Loucy (cell line): ENCODE results near the gene ELL2.

ENCODE experiments used
- H2AFZ ChIP-seq: fragments of 200-600 bp; sonication (generic); 2 replicates; pipeline ENCODE4 v1.6.0; 2016; ENCODE audit warnings: antibody characterized with exemption, mild to moderate bottlenecking, low read length, moderate library complexity
- H3F3A ChIP-seq: fragments of 200-600 bp; 2 replicates; pipeline ENCODE4 v1.6.0; 2016; ENCODE audit warnings: antibody characterized with exemption, low read depth, mild to moderate bottlenecking
- H3K27me3 ChIP-seq: fragments of 200-600 bp; sonication (generic); 2 replicates; pipeline ENCODE4 v1.6.1; 2014; ENCODE audit warnings: low read length, mild to moderate bottlenecking; ENCODE audit not compliant: insufficient read depth, poor library complexity, severe bottlenecking
- H3K36me3 ChIP-seq: fragments of 200-600 bp; sonication (generic); 2 replicates; pipeline ENCODE4 v1.6.1; 2016; ENCODE audit warnings: low read length; ENCODE audit not compliant: insufficient read depth
- H3K4me1 ChIP-seq: fragments of 200-600 bp; sonication (generic); 2 replicates; pipeline ENCODE4 v1.5.1; 2014; ENCODE audit warnings: low read length, mild to moderate bottlenecking; ENCODE audit not compliant: insufficient read depth, poor library complexity, severe bottlenecking
- H3K4me2 ChIP-seq: fragments of 200-600 bp; sonication (generic); 2 replicates; pipeline ENCODE4 v1.6.0; 2014; ENCODE audit warnings: antibody characterized with exemption, low read length, low read depth, mild to moderate bottlenecking; ENCODE audit not compliant: poor library complexity, severe bottlenecking
- H3K4me3 ChIP-seq: fragments of 200-600 bp; sonication (generic); 2 replicates; pipeline ENCODE4 v1.5.1; 2014; ENCODE audit warnings: low read length, mild to moderate bottlenecking, mixed read lengths; ENCODE audit not compliant: poor library complexity, severe bottlenecking
- H3K79me2 ChIP-seq: fragments of 200-600 bp; sonication (generic); 2 replicates; pipeline ENCODE4 v1.6.1; 2014; ENCODE audit warnings: low read length; ENCODE audit not compliant: insufficient read depth
- H3K9ac ChIP-seq: fragments of 200-600 bp; sonication (generic); 2 replicates; pipeline ENCODE4 v1.6.0; 2014; ENCODE audit warnings: mild to moderate bottlenecking, low read depth, low read length, moderate library complexity; ENCODE audit not compliant: poor library complexity, severe bottlenecking
- H3K9me2 ChIP-seq: fragments of 200-600 bp; sonication (generic); replicated peaks from 2 replicates; pipeline ENCODE4 v1.6.1; 2016; ENCODE audit warnings: low read depth, low read length, mixed read lengths
- H3K9me3 ChIP-seq: fragments of 200-600 bp; sonication (generic); 2 replicates; pipeline ENCODE4 v1.6.1; 2014; ENCODE audit warnings: mild to moderate bottlenecking, antibody characterized with exemption, low read length, low read depth; ENCODE audit not compliant: insufficient read depth
- H4K20me1 ChIP-seq: fragments of 200-600 bp; sonication (generic); 2 replicates; pipeline ENCODE4 v1.6.0; 2014; ENCODE audit warnings: antibody characterized with exemption, low read length, mild to moderate bottlenecking; ENCODE audit not compliant: insufficient read depth, poor library complexity, severe bottlenecking
- EZH2phosphoT487 ChIP-seq: fragments of 200-600 bp; IDR thresholded peaks from 2 replicates; pipeline ENCODE4 v1.6.1; 2018; ENCODE audit warnings: antibody characterized with exemption, mild to moderate bottlenecking, moderate library complexity, borderline replicate concordance
- TF ChIP-seq, protein P1 (sequence below): fragments of 200-600 bp; sonication (generic); conservative IDR thresholded peaks from 2 replicates; pipeline ENCODE4 v1.5.1; 2014; ENCODE audit warnings: mild to moderate bottlenecking, antibody characterized with exemption, low read length

ELL2 gene

DNA sequence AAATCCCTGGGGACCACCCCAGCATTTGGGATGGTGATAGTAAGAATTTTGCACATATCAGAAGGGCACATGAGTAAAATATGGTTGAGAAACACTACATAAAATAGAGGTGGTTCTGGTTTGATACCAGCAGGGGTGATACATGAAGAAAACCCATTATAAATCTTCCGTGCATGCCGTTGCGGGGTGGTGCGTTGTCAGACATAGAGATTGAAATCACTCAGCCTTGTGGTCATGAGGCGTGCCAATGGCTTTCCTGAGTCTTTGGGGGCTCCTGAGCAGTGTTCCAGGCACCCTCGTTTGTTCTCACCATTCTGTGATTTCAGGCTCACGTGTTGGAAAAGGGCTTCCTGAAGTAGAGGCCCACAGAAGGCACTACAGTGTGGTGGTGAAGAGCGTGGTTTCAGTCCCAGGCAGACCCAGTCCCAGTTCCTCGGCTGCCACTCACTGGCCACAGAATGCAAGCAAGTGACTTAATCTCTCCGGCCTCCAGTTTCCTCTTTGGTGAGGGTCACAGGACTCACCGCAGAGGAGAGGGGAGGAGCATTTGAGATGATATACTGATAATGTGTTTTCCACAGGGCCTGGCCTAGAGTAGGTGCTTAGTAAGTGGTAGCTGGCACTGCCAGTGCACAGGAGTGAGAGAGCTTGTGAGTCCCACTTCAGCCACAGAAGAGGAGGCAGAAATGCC is 118.7 kb downstream of the ELL2 start:
- TF ChIP-seq EZH2phosphoT487 = no peak
- TF ChIP-seq, protein P1, sequence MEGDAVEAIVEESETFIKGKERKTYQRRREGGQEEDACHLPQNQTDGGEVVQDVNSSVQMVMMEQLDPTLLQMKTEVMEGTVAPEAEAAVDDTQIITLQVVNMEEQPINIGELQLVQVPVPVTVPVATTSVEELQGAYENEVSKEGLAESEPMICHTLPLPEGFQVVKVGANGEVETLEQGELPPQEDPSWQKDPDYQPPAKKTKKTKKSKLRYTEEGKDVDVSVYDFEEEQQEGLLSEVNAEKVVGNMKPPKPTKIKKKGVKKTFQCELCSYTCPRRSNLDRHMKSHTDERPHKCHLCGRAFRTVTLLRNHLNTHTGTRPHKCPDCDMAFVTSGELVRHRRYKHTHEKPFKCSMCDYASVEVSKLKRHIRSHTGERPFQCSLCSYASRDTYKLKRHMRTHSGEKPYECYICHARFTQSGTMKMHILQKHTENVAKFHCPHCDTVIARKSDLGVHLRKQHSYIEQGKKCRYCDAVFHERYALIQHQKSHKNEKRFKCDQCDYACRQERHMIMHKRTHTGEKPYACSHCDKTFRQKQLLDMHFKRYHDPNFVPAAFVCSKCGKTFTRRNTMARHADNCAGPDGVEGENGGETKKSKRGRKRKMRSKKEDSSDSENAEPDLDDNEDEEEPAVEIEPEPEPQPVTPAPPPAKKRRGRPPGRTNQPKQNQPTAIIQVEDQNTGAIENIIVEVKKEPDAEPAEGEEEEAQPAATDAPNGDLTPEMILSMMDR = peak; percentile 75
- H3K4me1 ChIP-seq = peaks cover 49% of the 10 kb centered on the region
- peak overlapping the region; percentile 51; the same call in 1 of the 2 replicates for H2AFZ ChIP-seq
- peak overlapping the region; percentile 17 for H3K4me3 ChIP-seq
- H3K27me3 ChIP-seq = no peaks in the 10 kb centered on the region
- H3K79me2 ChIP-seq = no peaks in the 10 kb centered on the region
- no peaks in the 10 kb centered on the region for H4K20me1 ChIP-seq
- H3K9ac ChIP-seq = peak overlapping the region; percentile 28
- H3F3A ChIP-seq = no peaks in the 10 kb centered on the region
- no peaks in the 10 kb centered on the region for H3K9me3 ChIP-seq
- H3K9me2 ChIP-seq = no peaks in the 10 kb centered on the region
- H3K36me3 ChIP-seq = no peaks in the 10 kb centered on the region
- H3K4me2 ChIP-seq = peak overlapping the region; percentile 44

- no peak for TF ChIP-seq EZH2phosphoT487
- TF ChIP-seq, protein P1 = no peak
- Histone ChIP-seq H3F3A (no peaks in the 10 kb centered on the region), H3K4me3 (no peak overlapping the region), H3K4me2 (peak overlapping the region; percentile 44), H3K9me3 (no peaks in the 10 kb centered on the region), H3K36me3 (no peaks in the 10 kb centered on the region), H4K20me1 (no peaks in the 10 kb centered on the region), H3K4me1 (peaks cover 54% of the 10 kb centered on the region), H3K27me3 (no peaks in the 10 kb centered on the region), H3K9me2 (no peaks in the 10 kb centered on the region), H2AFZ (peak overlapping the region; percentile 51; the same call in 1 of the 2 replicates), H3K79me2 (no peaks in the 10 kb centered on the region), H3K9ac (no peak overlapping the region)
Measured at GRCh38 chr5:95841914-95842812, 119.5 kb downstream of the ELL2 start.

DNA sequence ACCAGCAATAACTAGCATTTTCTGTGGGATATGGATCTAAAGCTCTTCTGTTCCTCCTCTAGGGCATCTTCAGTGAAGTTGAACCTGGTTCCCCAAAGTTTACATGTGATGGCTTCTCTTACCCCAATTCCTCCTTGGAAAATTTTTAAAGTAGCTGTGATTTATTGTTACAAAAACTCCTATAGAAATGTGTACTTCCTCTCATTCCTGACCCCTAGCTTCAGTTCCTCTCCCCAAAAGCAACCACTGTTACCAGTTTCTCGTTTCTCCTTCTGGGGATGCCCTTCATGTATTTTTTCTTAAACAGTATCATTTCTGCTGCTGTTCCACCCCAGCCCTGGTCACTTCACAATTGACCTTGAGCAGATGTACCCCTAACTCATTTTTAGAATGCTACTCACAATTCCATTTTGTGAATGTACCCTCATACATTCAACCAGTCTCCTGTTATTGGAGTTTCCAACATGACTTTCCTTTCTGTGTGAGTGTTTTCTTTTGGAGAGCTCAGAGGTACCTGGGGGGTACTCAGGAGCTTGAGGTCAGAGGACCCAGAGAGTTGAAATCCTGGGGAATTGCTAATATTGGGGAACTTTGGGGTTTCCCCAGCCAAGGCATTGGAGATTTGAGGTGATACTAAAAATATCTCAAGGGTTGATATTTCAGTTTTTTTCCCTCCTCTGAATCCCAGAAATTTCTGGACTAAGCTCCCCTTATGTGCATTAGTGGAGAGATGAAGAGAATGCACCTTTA is 120.5 kb downstream of the ELL2 start:
- H4K20me1 ChIP-seq = no peaks in the 10 kb centered on the region
- H3F3A ChIP-seq = no peaks in the 10 kb centered on the region
- no peaks in the 10 kb centered on the region for H3K9me2 ChIP-seq
- no peaks in the 10 kb centered on the region for H3K27me3 ChIP-seq
- H3K79me2 ChIP-seq = no peaks in the 10 kb centered on the region
- H2AFZ ChIP-seq = no peak overlapping the region
- H3K36me3 ChIP-seq = no peaks in the 10 kb centered on the region
- no peak overlapping the region for H3K4me2 ChIP-seq
- H3K4me1 ChIP-seq = peaks cover 55% of the 10 kb centered on the region
- no peak overlapping the region for H3K4me3 ChIP-seq
- TF ChIP-seq, protein P1 = no peak
- no peak for TF ChIP-seq EZH2phosphoT487
- H3K9me3 ChIP-seq = no peaks in the 10 kb centered on the region
- no peak overlapping the region for H3K9ac ChIP-seq
